WI38 (cell line): ENCODE results near the gene MITD1.
"Not testable (repeated sequence)": the region's sequence is repeated elsewhere in the genome, so short reads cannot be mapped to it uniquely, and the experiment has no call there.

Source experiments
- H3K4me3 ChIP-seq: 2 replicates; pipeline ENCODE4 v1.5.1; 2011; ENCODE audit warnings: low read depth, mild to moderate bottlenecking, control low read depth, low read length
- TF ChIP-seq, protein P1 (sequence below): IDR thresholded peaks from 2 replicates; pipeline ENCODE4 v1.5.1; 2012; ENCODE audit warnings: low read depth, mild to moderate bottlenecking, control low read depth, low read length

The MITD1 gene

DNA sequence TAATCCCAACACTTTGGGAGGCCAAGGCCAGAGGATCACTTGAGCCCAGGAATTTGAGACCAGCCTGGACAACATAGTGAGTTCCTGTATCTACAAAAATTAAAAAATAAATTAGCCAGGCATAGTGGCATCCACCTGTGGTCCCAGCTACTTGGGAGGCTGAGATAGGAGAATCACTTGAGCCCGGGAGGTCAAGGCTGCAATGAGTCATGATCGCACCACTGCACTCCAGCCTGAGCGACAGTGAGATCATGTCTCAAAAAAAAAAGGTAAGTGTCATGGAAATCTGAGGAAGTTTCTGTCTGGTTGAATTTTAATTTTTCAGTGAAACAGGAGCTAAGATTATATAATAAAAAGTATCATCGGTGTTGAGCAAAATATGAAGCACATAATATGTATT is 41.9 kb downstream of the MITD1 start:
- TF ChIP-seq, protein P1, sequence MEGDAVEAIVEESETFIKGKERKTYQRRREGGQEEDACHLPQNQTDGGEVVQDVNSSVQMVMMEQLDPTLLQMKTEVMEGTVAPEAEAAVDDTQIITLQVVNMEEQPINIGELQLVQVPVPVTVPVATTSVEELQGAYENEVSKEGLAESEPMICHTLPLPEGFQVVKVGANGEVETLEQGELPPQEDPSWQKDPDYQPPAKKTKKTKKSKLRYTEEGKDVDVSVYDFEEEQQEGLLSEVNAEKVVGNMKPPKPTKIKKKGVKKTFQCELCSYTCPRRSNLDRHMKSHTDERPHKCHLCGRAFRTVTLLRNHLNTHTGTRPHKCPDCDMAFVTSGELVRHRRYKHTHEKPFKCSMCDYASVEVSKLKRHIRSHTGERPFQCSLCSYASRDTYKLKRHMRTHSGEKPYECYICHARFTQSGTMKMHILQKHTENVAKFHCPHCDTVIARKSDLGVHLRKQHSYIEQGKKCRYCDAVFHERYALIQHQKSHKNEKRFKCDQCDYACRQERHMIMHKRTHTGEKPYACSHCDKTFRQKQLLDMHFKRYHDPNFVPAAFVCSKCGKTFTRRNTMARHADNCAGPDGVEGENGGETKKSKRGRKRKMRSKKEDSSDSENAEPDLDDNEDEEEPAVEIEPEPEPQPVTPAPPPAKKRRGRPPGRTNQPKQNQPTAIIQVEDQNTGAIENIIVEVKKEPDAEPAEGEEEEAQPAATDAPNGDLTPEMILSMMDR: no peak
- no peak overlapping the region for H3K4me3 ChIP-seq

DNA sequence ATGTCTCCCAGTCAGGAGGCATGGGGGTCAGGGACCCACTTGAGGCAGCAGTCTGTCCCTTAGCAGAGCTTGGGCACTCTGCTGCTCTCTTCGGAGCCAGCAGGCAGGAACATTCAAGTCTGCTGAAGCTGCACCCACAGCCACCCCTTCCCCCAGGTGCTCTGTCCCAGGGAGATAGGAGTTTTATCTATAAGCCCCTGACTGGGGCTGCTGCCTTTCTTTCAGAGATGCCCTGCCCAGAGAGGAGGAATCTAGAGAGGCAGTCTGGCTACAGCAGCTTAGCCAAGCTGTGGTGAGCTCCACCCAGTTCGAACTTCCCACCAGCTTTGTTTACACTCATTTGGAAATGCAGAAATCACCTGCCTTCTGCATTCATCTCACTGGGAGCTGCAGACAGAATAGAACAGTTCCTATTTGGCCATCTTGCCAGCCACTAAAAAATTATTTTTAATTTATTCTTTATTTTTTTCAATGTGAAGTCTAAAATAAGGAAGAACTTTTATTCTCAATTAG is 45.8 kb downstream of the MITD1 start:
- not testable (repeated sequence) for H3K4me3 ChIP-seq

DNA sequence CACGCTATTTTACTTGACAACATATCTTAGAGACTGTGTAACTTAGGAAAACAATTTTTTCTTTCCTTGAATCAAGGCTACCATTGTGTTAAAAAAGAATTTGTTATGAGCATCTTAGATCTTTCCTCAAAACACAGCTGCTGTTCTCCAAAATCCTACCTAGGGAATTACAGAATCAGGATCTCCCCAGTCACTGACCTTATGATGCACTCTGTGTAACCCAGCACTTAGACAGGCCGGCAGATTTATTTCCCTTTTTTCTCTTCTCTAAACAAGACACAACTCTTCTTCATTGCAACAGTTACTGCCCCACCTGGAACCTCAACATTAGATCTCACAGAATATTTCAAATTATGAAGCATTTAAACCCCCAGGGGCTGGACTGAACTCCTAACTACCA is 52.9 kb downstream of the MITD1 start:
- no peak overlapping the region for H3K4me3 ChIP-seq
- TF ChIP-seq, protein P1: no peak
